Panc1 (cell line): Measurements from ENCODE around the gene SLC9A3. TPM values are rescaled to one million over a fixed set of nuclear protein-coding genes. Genes with fewer than 3 reads are reported as not detected.
A peak's percentile ranks its signal among the peaks of the same experiment; 100 is the strongest.

Source experiments
- ATAC-seq: fragments of 200-7000 bp; cut with Tn5 transposase; 2 replicates; pipeline ENCODE4 v1.9.1; 2020; ENCODE audit warnings: mild to moderate bottlenecking, moderate library complexity
- BruUV-seq: library from RNA; stranded (reverse); fragments of 400-500 nt; replicated peaks from 2 replicates; lab custom pipeline; 2021; lab: Mats Ljungman, UMichigan
- CTCF ChIA-PET: fragments of 300-600 bp; sonication (Branson Sonifier 250); formaldehyde crosslinking; loops from one replicate; lab custom pipeline; 2022; ENCODE audit warnings: antibody characterized with exemption; lab: Charles Lee
- POLR2A ChIA-PET: fragments of 300-600 bp; sonication (Branson Sonifier 250); formaldehyde crosslinking; loops from one replicate; lab custom pipeline; 2022; ENCODE audit warnings: antibody characterized with exemption; lab: Charles Lee
- DNase-seq: peaks from one replicate; pipeline ENCODE4 v3.0.0-alpha.2; 2010; ENCODE audit warnings: low read depth, low spot score
- H3K27ac ChIP-seq: 2 replicates; pipeline ENCODE4 v1.5.1; 2011; ENCODE audit warnings: mild to moderate bottlenecking, low read length, inconsistent platforms
- H3K27me3 ChIP-seq: fragments of 200-500 bp; sonication (Bioruptor generic); 2 replicates; pipeline ENCODE4 v1.6.0; 2014; ENCODE audit warnings: low read length, inconsistent platforms; ENCODE audit not compliant: control insufficient read depth, insufficient read depth
- H3K36me3 ChIP-seq: fragments of 200-500 bp; sonication (Bioruptor generic); 2 replicates; pipeline ENCODE4 v1.5.1; 2014; ENCODE audit warnings: inconsistent platforms, mild to moderate bottlenecking, low read length, moderate library complexity; ENCODE audit not compliant: control insufficient read depth, insufficient read depth
- H3K4me1 ChIP-seq: 2 replicates; pipeline ENCODE4 v1.5.1; 2011; ENCODE audit warnings: inconsistent platforms, mild to moderate bottlenecking, low read length, moderate library complexity; ENCODE audit not compliant: control insufficient read depth, insufficient read depth
- H3K4me3 ChIP-seq, 2 experiments: 2 replicates each; pipeline ENCODE4 v1.5.1; 2011 to 2012; ENCODE audit warnings: low read depth in 2 of 2, low read length in 2 of 2, mild to moderate bottlenecking in 2 of 2, inconsistent platforms in 1 of 2, moderate library complexity in 1 of 2
- H3K9me3 ChIP-seq: fragments of 200-500 bp; sonication (Bioruptor generic); 2 replicates; pipeline ENCODE4 v1.5.1; 2014; ENCODE audit warnings: low read depth, mild to moderate bottlenecking, inconsistent platforms, low read length, moderate library complexity; ENCODE audit not compliant: control insufficient read depth, insufficient read depth
- CTCF ChIP-seq: fragments of 450-650 bp; IDR thresholded peaks from 2 replicates; pipeline ENCODE4 v1.5.1; 2017; ENCODE audit warnings: mild to moderate bottlenecking
- POLR2AphosphoS5 ChIP-seq: IDR thresholded peaks from 2 replicates; pipeline ENCODE4 v1.6.1; 2012; ENCODE audit warnings: mild to moderate bottlenecking, low read depth, low read length, moderate library complexity
- REST ChIP-seq, 2 experiments: IDR thresholded peaks; 2 replicates each; pipeline ENCODE4 v1.6.1; 2011 to 2012; ENCODE audit warnings: low read depth in 2 of 2, control low read depth in 1 of 2, low read length in 1 of 2, mild to moderate bottlenecking in 1 of 2, moderate library complexity in 1 of 2; ENCODE audit not compliant: insufficient read depth in 1 of 2
- SIN3A ChIP-seq: IDR thresholded peaks from 2 replicates; pipeline ENCODE4 v1.6.1; 2012; ENCODE audit warnings: low read depth, mild to moderate bottlenecking, low read length, moderate library complexity, borderline replicate concordance; ENCODE audit not compliant: insufficient read depth
- TCF7L2 ChIP-seq: IDR thresholded peaks from 2 replicates; pipeline ENCODE4 v1.6.1; 2011; ENCODE audit warnings: mild to moderate bottlenecking, low read depth, low read length, inconsistent platforms
- in situ Hi-C: cut with HindIII; loops from 2 replicates; pipeline ENCODE4 v1.10.0; 2016; ENCODE audit warnings: low sequenced_read_pairs, low pct_unique_long_range_greater_than_20kb
- intact Hi-C: fragments of 100-400 bp; cut with micrococcal nuclease; formaldehyde crosslinking; loops from one replicate; pipeline ENCODE4 v1.10.0; 2022; ENCODE audit not compliant: unreplicated experiment
- total RNA-seq: library from RNA; stranded (reverse); gene quantifications from one replicate; pipeline ENCODE4 v1.2.1, GENCODE V29; 2021; ENCODE audit not compliant: unreplicated experiment

Gene SLC9A3
- total RNA-seq, 1 experiment from 2014 or later = 2.0 TPM

- CTCF ChIA-PET = no interaction called here
- H3K4me1 ChIP-seq = no peaks in the 10 kb centered on the region
- DNase-seq = no peak
- no peaks in the 10 kb centered on the region for H3K36me3 ChIP-seq
- no peaks in the 10 kb centered on the region for H3K9me3 ChIP-seq
- 0 out of 2 replicates have a peak, but pooled peaks have one; percentile 10 for ATAC-seq
- no peak overlapping the region for H3K27ac ChIP-seq
- TF ChIP-seq REST (IDR thresholded peaks at IDR 0.05; ENCODE audit: insufficient read depth in 1 of 2, low read depth in 2 of 2, low read length in 1 of 2) (no peak), TCF7L2 (no peak), SIN3A (no peak), CTCF (no peak), POLR2AphosphoS5 (no peak)
- in situ Hi-C loops = no loop called here
- POLR2A ChIA-PET = no interaction called here
- intact Hi-C loops = no loop called here
- BruUV-seq = no TSS peak
- no peaks in the 10 kb centered on the region for H3K27me3 ChIP-seq
- no peak overlapping the region for H3K4me3 ChIP-seq
Measured at GRCh38 chr5:540906-541538, 16.8 kb upstream of the SLC9A3 start.

GRCh38 chr5:540071-540905 is 16.0 kb upstream of the SLC9A3 start:
- TF ChIP-seq TCF7L2 (no peak), REST (IDR thresholded peaks at IDR 0.05; ENCODE audit: insufficient read depth in 1 of 2, low read depth in 2 of 2, low read length in 1 of 2) (no peak), SIN3A (no peak), POLR2AphosphoS5 (no peak), CTCF (no peak)
- Histone ChIP-seq H3K4me1 (no peaks in the 10 kb centered on the region), H3K27ac (no peak overlapping the region), H3K27me3 (no peaks in the 10 kb centered on the region), H3K36me3 (no peaks in the 10 kb centered on the region), H3K9me3 (no peaks in the 10 kb centered on the region), H3K4me3 (no peak overlapping the region)
- in situ Hi-C loops (no loop called here), intact Hi-C loops (no loop called here)
- no TSS peak for BruUV-seq
- POLR2A ChIA-PET = no interaction called here
- CTCF ChIA-PET = no interaction called here
- no peak for ATAC-seq
- DNase-seq = no peak
